GM19099 (cell line): ENCODE measurements around the gene CHST3.

ENCODE experiments used
- POLR2A ChIP-seq: IDR thresholded peaks from 3 replicates; pipeline ENCODE4 v1.6.1; 2011; ENCODE audit warnings: low read depth; ENCODE audit not compliant: insufficient read length; ENCODE audit errors: extremely low read depth

CHST3 gene

DNA sequence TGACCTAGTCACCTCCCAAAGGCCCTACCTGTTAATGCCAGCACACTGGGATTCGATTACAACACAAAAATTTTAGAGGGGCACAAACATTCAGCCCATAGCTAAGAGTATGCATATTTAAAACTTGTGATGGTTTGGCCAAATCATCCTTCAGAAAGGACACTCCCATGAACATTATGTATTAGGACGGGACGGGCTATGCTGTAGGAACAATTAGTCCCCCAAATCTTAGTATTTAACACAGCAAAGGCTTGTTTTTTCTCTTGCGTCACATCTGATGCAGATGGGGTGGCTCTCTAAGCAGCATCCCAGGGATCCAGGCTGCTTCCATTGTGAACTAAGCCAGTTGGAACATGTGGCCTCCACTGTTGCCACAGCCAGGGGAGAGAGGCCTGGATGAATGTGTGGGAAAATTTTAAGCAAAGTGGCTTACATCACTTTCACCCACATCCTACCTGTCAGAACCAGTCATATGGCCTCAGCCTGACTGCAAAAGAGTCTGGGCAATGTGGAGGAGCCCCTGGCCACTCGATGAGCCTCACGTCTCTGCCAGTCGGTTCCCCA lies 26.6 kb downstream of the CHST3 start:
- TF ChIP-seq POLR2A = no peak

DNA sequence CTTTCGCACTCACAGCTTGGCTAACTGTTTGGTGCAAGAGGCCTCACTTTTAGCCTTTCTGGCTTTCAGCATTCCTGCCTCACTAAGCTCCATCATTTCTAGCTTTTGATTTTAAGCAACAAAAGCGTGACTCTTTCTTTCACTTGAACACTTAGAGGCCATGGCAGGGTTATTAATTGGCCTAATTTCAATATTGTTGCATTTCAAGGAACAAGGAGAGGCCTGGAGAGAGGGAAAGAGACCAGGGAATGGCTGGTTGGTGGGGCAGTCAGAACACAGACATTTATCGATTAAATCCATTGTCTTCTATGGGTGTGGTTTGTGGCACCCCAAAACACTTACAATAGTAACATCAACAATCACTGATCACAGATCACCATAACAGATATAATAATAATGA lies 31.3 kb downstream of the CHST3 start:
- TF ChIP-seq POLR2A = no peak

- no peak for TF ChIP-seq POLR2A
These were observed 31.8 kb downstream of the CHST3 start for GRCh38 chr10:71995887-71996575.

DNA sequence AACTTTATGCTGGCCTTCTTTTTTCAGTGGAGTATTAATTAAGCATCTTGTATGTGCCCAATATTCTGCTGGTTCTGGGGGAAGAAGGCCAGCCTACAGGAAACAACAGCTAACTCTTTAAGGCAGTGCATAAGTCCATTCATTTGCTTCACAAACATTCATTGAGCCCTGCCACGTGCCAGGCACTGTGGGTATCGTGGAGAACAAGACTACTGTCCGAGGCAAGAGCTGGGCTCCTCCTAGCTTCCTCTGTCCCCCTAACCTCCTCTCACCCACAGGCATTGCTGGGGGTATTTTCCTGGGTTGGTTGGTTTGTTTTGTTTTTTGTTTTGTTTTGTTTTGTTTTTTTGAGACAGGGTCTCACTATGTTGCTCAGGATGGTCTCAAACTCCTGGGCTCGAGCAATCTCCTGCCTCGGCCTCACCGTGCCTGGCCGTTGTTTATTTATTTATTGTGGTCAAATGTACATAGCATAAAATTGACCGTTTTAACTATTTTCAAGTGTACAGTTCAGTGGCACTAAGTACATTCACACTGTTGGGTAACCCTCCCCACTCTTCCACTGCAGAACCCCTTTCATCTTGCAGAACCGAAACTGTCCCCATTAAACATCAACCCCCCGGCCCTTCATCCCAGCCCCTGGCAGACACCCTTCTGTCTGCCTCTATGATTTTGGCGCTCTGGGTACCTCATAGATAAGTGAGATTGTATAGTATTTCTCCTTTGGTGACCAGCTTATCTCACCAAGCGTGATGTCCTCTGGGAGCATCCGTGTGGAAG lies 32.6 kb downstream of the CHST3 start:
- TF ChIP-seq POLR2A = no peak

DNA sequence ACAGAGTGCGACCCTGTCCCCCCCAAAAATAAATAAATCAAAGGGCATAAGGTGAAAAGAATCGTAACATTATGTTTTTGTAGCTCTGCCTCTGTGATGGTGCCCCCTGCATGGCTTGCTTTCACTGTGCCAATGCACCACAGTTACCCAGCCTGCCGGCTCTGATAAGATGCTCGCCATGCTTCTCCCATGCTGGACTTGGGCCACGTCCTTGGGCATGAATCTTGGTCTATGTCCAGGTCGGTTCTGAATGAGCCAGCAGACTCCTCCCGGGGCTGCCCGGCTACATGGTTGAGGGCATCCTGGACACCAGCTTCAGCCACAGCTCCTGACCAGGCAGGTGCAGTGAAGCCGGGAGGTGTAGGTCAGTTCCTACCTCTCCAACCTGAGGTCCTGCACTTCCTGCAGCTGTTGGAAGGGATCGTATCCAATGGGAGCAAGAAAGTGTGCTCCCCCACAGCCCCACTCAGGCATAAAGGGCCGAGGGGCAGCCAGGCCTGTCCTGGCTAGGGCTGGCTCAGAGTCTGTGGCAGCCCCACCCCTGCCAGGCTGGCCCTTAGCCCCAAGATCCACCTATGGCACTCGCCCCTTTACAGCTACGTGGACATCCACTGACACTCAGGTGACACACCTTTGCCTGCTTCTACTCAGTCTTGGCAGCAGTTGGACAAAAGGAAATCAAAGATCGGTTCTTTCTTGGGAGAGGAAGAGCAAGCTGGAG lies 34.1 kb downstream of the CHST3 start:
- TF ChIP-seq POLR2A = no peak

DNA sequence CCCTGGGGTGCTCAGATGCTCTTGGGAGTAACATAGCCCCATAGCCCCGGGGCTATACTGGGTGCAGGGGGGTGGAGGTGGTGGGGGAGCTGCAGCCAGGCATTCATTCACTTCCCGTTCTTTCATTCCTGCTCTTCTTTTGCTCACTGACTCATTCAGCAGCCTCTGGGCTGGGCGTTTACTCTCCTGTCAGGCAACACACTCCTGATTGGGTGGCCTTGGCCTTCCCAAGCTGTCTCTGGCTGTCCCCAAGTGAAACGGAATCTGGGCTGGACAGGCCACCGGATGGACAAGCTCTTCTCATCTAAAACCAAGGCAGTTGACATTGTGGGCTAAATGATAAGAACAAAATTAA lies 34.6 kb downstream of the CHST3 start:
- no peak for TF ChIP-seq POLR2A

DNA sequence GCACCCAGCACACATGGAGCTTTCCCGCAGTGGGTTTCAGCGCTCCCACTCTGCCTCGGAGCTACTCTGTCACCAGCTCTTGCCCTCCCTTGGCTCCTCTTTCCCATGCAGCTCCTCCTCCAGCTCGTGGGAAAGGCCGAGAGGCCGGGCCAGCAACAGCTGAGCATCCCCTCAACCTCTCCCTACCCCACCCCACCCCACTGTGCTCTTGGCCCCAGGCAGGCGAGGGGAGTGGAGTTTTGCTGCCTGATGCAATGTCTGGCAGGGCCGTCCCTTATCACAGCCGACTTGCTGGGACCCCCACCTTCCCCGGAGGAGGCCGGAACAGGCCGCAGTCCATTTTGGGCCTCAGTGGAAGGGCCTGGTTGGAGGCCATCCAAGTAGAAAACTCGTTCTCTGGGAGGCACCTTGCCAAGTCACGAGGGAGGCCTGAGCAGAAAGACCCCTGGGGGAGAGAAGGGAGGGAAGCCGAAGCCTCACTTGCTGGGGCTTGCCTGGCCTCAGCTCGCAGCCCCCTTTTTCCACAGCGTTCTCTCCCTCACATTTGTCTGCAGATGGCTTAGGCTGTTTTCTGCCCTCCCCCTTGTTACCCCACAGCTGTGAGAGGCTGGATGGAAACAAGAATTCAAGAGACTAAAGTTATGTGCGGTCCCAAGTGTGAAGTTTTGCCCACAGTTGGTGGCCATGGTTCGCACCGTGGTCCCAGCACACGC lies 35.3 kb downstream of the CHST3 start:
- TF ChIP-seq POLR2A = no peak

DNA sequence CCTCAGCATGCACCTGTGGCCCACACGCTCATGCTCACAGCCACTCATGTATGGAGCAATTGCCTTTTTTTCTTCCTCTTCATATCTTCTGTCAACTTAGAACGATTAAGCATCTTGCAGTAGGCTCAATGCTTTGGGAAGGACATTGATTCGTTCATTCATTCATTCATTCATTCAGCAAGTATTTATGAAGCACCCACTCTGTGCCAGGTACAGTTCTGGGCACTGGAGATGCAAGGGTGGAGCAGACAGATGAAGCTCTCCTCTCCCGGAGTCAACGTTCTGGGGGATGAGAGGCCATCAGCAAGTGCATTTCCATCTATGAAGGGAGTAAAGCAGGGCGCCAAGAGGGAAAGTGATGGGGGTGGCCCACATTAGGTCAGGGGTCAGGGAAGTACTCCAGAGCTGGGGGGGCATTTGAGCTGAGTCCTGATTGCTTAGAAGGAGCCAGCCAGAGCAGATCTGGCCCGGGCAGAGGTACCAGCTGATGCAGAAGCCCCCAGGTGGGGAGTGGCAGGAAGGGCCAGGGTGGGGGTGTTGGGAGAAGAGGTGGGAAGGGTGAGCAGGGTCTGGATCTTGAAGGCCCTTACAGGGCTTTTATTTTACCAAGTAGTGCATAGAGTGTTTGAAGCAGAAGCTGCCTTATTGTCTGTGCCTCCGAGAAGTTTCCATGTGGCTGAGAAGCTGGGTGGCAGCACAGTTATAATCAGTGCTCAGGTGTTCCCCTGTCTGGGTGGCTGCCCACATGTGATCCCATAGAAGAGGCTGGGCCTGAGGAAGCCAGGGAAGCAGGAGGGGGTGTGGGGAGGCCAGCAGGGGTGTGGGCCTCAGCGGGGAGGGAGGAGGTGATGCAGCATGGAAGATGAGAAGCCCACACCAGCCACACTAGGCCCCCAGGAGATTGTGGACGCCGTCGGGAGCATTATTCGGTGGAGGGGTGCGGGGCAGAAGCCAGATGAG lies 36.2 kb downstream of the CHST3 start:
- TF ChIP-seq POLR2A = no peak

DNA sequence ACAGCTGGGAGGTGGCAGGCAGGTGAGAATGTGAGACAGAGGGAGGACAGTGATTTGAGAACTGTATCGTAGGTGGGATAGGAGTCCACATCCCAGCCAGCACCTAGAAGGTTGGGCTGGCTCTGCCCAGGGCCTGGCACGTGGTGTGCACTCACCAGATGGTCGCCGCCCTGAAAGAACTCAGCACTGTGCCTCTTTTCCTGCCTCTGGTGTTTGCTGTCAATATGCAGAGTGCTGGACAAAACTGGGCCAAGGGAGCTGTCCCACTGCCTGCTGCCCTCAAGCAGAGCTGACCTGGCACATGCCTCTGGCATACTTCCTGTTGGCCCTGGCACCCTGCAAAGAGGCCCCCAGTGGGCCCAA lies 36.8 kb downstream of the CHST3 start:
- no peak for TF ChIP-seq POLR2A

DNA sequence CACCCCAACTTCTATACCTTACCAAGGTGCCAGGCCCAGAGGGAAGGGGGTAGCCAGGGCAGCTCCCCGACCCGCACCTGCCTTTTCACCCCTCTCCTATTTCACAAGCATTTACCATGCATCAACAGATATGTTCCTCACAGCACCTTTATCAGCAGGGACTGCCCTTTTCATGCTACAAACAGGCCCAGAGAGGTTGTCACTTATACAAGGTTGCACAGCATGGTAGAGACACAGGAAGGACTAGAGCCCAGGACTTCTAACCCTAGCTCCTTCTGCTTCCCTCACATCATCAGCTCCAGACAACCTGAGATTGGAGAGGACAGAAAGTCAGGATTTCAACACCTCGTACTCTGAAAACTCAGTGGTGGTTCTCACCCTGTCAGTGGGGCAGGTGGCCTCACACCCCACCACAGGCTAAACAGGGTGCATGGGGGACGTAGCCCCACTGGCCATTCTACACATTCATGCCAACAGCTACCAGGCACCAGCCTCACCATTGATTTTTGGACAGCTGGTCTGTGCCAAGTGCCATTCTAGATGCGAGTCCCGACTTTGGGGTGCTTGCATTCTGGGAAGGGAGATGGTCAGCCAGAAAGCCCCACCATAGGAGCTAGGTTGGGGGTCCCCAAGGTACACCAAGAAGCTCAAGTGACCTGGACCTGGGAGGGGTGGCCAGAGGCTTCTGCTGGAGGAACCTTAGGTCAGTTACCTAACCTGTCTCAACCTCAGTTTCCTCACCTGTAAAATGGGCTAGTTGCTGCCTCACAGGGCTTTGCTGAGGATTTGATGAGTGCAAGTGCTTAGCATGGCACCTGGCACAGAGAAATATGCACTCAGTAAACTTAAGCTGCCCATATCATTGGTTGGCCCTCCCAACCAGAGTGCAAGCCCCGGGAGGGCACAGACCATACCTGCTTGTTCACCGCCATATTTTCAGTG lies 38.4 kb downstream of the CHST3 start:
- TF ChIP-seq POLR2A = no peak

DNA sequence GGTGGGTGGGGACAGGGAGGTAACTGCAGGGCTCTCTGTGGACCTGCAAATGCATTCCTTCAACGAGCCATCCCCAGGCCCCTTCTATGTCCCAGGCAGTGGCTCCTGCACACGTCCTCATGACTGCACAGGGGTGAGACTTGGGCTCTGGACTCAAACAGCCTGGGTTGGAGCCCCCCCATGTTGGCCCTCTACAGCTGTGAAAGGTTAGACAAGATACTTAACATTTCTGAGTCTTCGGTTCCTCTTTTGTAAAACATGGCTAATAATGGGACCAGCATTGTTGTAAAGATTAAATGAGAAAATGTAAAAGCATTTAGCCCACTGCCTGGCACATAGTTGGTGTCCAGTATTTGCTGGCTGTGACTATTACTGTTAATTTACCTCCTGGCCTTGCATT lies 41.8 kb downstream of the CHST3 start:
- no peak for TF ChIP-seq POLR2A

GRCh38 chr10:72007246-72007892 lies 43.2 kb downstream of the CHST3 start:
- no peak for TF ChIP-seq POLR2A
